Neural cell (in vitro differentiated cells): ENCODE data around the gene MARF1. TPM values are rescaled to one million over a fixed set of nuclear protein-coding genes. Genes with fewer than 3 reads are reported as not detected.

Source experiments
- H2AFZ ChIP-seq: fragments of 200-600, 300-800 bp; sonication (generic), shearing (Covaris generic); 2 replicates; pipeline ENCODE4 v1.6.0; 2014; ENCODE audit warnings: low read depth, mild to moderate bottlenecking, antibody characterized with exemption, low read length, moderate library complexity
- H3F3A ChIP-seq: fragments of 200-600 bp; shearing (Covaris generic); 2 replicates; pipeline ENCODE4 v1.6.1; 2016; ENCODE audit warnings: mild to moderate bottlenecking, moderate library complexity, mixed read lengths, antibody characterized with exemption, low read length; ENCODE audit not compliant: insufficient read depth, poor library complexity, severe bottlenecking
- H3K27ac ChIP-seq: fragments of 200-600, 300-800 bp; sonication (generic), shearing (Covaris generic); 2 replicates; pipeline ENCODE4 v1.5.1; 2014; ENCODE audit warnings: mild to moderate bottlenecking, low read length, moderate library complexity
- H3K27me3 ChIP-seq: fragments of 300-800, 200-600 bp; sonication (generic), shearing (Covaris generic); 2 replicates; pipeline ENCODE4 v1.6.0; 2014; ENCODE audit warnings: mild to moderate bottlenecking, low read depth, low read length, moderate library complexity; ENCODE audit not compliant: insufficient read depth
- H3K36me3 ChIP-seq: fragments of 300-800, 200-600 bp; sonication (generic), shearing (Covaris generic); 2 replicates; pipeline ENCODE4 v1.5.1; 2014; ENCODE audit warnings: mild to moderate bottlenecking, antibody characterized with exemption, low read length, moderate library complexity; ENCODE audit not compliant: insufficient read depth
- H3K4me2 ChIP-seq: fragments of 300-800, 200-600 bp; sonication (generic), shearing (Covaris generic); 2 replicates; pipeline ENCODE4 v1.6.0; 2014; ENCODE audit warnings: mild to moderate bottlenecking, low read length
- H3K4me3 ChIP-seq: fragments of 300-800, 200-600 bp; sonication (generic), shearing (Covaris generic); 2 replicates; pipeline ENCODE4 v1.5.1; 2014; ENCODE audit warnings: mild to moderate bottlenecking, low read length, moderate library complexity
- H3K79me2 ChIP-seq: fragments of 200-600 bp; shearing (Covaris generic); replicated peaks from 2 replicates; pipeline ENCODE4 v1.6.0; 2014; ENCODE audit warnings: mild to moderate bottlenecking, low read length, moderate library complexity; ENCODE audit not compliant: insufficient read depth
- H3K9ac ChIP-seq: fragments of 300-800, 200-600 bp; sonication (generic), shearing (Covaris generic); 2 replicates; pipeline ENCODE4 v1.6.1; 2016; ENCODE audit warnings: mild to moderate bottlenecking, low read length, mixed read lengths
- H3K9me2 ChIP-seq: fragments of 200-600 bp; shearing (Covaris generic); 2 replicates; pipeline ENCODE4 v1.6.1; 2016; ENCODE audit warnings: mild to moderate bottlenecking, low read length, mixed read lengths; ENCODE audit not compliant: insufficient read depth
- H3K9me3 ChIP-seq: fragments of 200-600, 300-800 bp; sonication (generic), shearing (Covaris generic); 2 replicates; pipeline ENCODE4 v1.6.1; 2016; ENCODE audit warnings: mild to moderate bottlenecking, mixed run types, low read length, moderate library complexity, mixed read lengths
- H4K20me1 ChIP-seq: fragments of 200-600 bp; shearing (Covaris generic); 2 replicates; pipeline ENCODE4 v1.6.1; 2016; ENCODE audit warnings: mild to moderate bottlenecking, mixed run types; ENCODE audit not compliant: insufficient read depth
- EP300 ChIP-seq: fragments of 450-650 bp; conservative IDR thresholded peaks from 2 replicates; pipeline ENCODE4 v1.6.1; 2014; ENCODE audit warnings: antibody characterized with exemption, mild to moderate bottlenecking, moderate library complexity; ENCODE audit not compliant: poor library complexity, severe bottlenecking
- EZH2 ChIP-seq: fragments of 200-600, 300-800 bp; shearing (Covaris generic), sonication (generic); IDR thresholded peaks from 2 replicates; pipeline ENCODE4 v1.6.1; 2014; ENCODE audit warnings: antibody characterized with exemption, low read length, borderline replicate concordance, mild to moderate bottlenecking; ENCODE audit not compliant: insufficient read depth, poor library complexity, severe bottlenecking
- MXI1 ChIP-seq: fragments of 450-650 bp; conservative IDR thresholded peaks from 2 replicates; pipeline ENCODE4 v1.6.1; 2014; ENCODE audit warnings: antibody characterized with exemption, mild to moderate bottlenecking; ENCODE audit not compliant: poor library complexity, severe bottlenecking
- POLR2AphosphoS5 ChIP-seq: IDR thresholded peaks from 2 replicates; pipeline ENCODE4 v1.6.1; 2012
- RAD21 ChIP-seq: fragments of 450-650 bp; conservative IDR thresholded peaks from 2 replicates; pipeline ENCODE4 v1.6.1; 2014; ENCODE audit warnings: antibody characterized with exemption, mild to moderate bottlenecking, moderate library complexity
- SMC3 ChIP-seq: fragments of 450-650 bp; conservative IDR thresholded peaks from 2 replicates; pipeline ENCODE4 v1.6.1; 2014; ENCODE audit warnings: antibody characterized with exemption, mild to moderate bottlenecking, moderate library complexity; ENCODE audit not compliant: poor library complexity
- TAF1 ChIP-seq: IDR thresholded peaks from 2 replicates; pipeline ENCODE4 v1.6.1; 2012; ENCODE audit warnings: low read depth
- polyA plus RNA-seq: library from polyadenylated mRNA; depleted of rRNA; stranded (reverse); fragments of >200 nt; gene quantifications from 2 replicates; pipeline ENCODE4 v1.2.3, GENCODE V29; 2014
- TF ChIP-seq, protein P1 (sequence below): IDR thresholded peaks from 2 replicates; pipeline ENCODE4 v1.6.1; 2012; ENCODE audit warnings: borderline replicate concordance
- TF ChIP-seq, protein P2 (sequence below): fragments of 450-650 bp; IDR thresholded peaks from 2 replicates; pipeline ENCODE4 v1.5.1; 2014; ENCODE audit warnings: antibody characterized with exemption, mild to moderate bottlenecking, moderate library complexity; ENCODE audit not compliant: poor library complexity, severe bottlenecking

The MARF1 gene
- polyA plus RNA-seq, 1 donor from 2014 or later: 23.2 TPM

DNA sequence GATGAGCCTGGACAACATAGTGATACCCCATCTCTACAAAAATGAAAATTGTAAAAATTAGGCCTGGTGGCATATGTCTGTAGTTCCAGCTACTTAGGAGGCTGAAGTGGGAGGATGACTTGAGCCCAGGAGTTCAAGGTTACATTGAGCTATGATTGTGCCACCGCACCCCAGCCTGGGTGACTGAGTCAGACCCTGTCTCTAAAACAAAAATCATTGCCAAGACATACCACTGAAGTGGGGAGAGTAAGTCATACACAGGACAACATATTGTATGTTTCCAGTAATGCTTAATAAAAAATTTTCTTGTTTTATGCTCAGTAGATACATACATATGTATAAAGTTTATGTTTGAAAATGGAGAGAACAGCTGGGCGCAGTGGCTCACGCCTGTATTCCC is 46.3 kb upstream of the MARF1 start:
- no peak overlapping the region for H3K9ac ChIP-seq
- no peak overlapping the region for H2AFZ ChIP-seq
- no peak overlapping the region for H3K4me3 ChIP-seq
- H4K20me1 ChIP-seq: no peaks in the 10 kb centered on the region
- H3K79me2 ChIP-seq: no peaks in the 10 kb centered on the region
- no peaks in the 10 kb centered on the region for H3K9me3 ChIP-seq
- H3K27ac ChIP-seq: no peak overlapping the region
- H3K9me2 ChIP-seq: no peaks in the 10 kb centered on the region
- H3F3A ChIP-seq: no peaks in the 10 kb centered on the region
- TF ChIP-seq SMC3 (no peak), RAD21 (no peak), TAF1 (no peak)
- TF ChIP-seq, protein P1, sequence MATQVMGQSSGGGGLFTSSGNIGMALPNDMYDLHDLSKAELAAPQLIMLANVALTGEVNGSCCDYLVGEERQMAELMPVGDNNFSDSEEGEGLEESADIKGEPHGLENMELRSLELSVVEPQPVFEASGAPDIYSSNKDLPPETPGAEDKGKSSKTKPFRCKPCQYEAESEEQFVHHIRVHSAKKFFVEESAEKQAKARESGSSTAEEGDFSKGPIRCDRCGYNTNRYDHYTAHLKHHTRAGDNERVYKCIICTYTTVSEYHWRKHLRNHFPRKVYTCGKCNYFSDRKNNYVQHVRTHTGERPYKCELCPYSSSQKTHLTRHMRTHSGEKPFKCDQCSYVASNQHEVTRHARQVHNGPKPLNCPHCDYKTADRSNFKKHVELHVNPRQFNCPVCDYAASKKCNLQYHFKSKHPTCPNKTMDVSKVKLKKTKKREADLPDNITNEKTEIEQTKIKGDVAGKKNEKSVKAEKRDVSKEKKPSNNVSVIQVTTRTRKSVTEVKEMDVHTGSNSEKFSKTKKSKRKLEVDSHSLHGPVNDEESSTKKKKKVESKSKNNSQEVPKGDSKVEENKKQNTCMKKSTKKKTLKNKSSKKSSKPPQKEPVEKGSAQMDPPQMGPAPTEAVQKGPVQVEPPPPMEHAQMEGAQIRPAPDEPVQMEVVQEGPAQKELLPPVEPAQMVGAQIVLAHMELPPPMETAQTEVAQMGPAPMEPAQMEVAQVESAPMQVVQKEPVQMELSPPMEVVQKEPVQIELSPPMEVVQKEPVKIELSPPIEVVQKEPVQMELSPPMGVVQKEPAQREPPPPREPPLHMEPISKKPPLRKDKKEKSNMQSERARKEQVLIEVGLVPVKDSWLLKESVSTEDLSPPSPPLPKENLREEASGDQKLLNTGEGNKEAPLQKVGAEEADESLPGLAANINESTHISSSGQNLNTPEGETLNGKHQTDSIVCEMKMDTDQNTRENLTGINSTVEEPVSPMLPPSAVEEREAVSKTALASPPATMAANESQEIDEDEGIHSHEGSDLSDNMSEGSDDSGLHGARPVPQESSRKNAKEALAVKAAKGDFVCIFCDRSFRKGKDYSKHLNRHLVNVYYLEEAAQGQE: no peak
- H3K36me3 ChIP-seq: no peaks in the 10 kb centered on the region
- no peak overlapping the region for H3K4me2 ChIP-seq
- H3K27me3 ChIP-seq: no peaks in the 10 kb centered on the region

DNA sequence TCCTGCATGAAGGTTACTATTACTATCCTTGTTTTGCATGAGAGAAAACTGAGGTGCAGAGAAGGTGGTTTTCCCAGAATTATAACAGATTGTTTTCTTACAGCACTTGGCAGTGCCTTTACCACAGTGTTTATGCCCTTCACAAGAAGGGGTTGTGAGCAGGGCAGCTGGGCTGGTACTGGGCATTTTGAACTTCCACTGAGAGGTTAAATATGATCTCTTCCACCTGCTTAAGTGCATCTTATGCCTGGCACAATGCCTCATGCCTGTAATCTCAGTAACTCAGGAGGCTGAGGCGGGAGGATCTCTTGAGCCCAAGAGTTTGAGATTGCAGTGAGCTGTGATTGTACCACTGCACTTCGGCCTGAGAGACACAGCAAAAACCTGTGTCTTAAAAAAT is 43.3 kb upstream of the MARF1 start:
- no peak overlapping the region for H2AFZ ChIP-seq
- H3F3A ChIP-seq: no peaks in the 10 kb centered on the region
- H3K4me3 ChIP-seq: no peak overlapping the region
- no peaks in the 10 kb centered on the region for H3K9me2 ChIP-seq
- H3K9me3 ChIP-seq: no peaks in the 10 kb centered on the region
- no peak overlapping the region for H3K27ac ChIP-seq
- H3K27me3 ChIP-seq: no peaks in the 10 kb centered on the region
- H3K36me3 ChIP-seq: no peaks in the 10 kb centered on the region
- TF ChIP-seq, protein P1: no peak
- no peak for TF ChIP-seq RAD21
- TF ChIP-seq, protein P2, sequence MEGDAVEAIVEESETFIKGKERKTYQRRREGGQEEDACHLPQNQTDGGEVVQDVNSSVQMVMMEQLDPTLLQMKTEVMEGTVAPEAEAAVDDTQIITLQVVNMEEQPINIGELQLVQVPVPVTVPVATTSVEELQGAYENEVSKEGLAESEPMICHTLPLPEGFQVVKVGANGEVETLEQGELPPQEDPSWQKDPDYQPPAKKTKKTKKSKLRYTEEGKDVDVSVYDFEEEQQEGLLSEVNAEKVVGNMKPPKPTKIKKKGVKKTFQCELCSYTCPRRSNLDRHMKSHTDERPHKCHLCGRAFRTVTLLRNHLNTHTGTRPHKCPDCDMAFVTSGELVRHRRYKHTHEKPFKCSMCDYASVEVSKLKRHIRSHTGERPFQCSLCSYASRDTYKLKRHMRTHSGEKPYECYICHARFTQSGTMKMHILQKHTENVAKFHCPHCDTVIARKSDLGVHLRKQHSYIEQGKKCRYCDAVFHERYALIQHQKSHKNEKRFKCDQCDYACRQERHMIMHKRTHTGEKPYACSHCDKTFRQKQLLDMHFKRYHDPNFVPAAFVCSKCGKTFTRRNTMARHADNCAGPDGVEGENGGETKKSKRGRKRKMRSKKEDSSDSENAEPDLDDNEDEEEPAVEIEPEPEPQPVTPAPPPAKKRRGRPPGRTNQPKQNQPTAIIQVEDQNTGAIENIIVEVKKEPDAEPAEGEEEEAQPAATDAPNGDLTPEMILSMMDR: no peak
- no peak for TF ChIP-seq POLR2AphosphoS5
- no peak for TF ChIP-seq EZH2
- no peak for TF ChIP-seq TAF1
- TF ChIP-seq EP300: no peak
- no peak for TF ChIP-seq MXI1
- no peak for TF ChIP-seq SMC3
- H4K20me1 ChIP-seq: no peaks in the 10 kb centered on the region
- H3K4me2 ChIP-seq: no peak overlapping the region
- no peaks in the 10 kb centered on the region for H3K79me2 ChIP-seq
- no peak overlapping the region for H3K9ac ChIP-seq
